H4 (cell line): Measurements from ENCODE around the gene ABHD14A. TPM values are rescaled to one million over a fixed set of nuclear protein-coding genes. Genes with fewer than 3 reads are reported as not detected.
"Not testable (repeated sequence)": the region's sequence is repeated elsewhere in the genome, so short reads cannot be mapped to it uniquely, and the experiment has no call there.

Experiments
- DNase-seq: peaks from one replicate; pipeline ENCODE4 v3.0.0-alpha.2; 2015; ENCODE audit warnings: low spot score
- total RNA-seq: library from RNA; depleted of rRNA; stranded (reverse); fragments of >200 nt; shearing (Covaris generic); gene quantifications from 2 replicates; pipeline ENCODE4 v1.2.3, GENCODE V29; 2014

ABHD14A gene
- total RNA-seq, 1 experiment from 2014 or later = 8.0 TPM

DNA sequence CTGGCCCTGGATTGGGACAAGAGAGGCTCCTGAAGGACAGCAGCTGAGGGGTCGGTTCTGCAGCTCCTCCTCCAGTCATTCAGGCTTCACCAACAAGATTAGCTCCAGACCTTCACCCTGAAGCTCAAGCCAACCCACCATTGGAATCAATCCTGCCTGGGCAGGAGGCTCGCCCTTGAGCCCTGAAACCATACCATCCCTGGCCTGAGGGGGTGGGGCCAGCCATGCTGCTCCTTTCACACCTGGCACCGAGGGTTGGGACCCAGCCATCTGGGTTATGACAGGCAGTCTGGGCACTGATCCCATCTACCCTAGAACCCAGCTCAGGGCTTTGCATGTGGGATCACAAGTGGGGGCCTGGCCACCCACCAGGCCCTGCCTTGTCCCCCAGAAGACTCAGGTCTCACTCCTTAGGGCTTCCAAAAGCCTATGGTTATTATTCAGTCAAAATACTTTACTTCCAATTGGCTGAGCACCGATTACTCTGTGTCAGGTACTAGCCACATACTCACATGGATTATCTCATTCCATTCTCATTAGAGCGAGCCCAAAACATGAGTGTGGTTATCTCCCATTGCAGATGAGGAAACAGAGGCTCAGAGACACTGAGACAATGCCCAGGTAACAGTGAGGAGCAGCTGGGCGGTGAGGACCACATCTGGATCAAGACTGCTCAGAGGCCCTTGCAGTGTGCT, 4.1 kb upstream of the ABHD14A start:
- DNase-seq = no peak

DNA sequence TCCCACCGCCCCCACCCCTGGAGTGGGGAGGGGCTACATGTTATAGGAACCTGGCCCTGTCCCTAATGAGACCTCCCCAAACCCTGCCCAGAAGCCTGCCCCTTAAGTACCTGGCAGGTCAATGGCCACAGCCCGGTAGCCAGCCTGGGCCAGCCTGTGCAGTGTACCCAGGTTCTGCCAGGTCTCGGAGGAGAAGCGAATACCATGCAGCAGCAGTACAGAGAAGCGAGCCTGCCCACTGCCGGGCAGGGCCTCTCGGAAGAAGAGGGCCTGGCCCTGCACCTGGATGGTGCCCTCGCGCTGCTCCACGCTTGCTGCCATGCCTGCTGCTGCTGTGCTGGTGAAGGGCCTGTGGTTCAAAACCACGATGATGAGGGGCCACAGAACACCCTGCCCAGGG, 3.5 kb upstream of the ABHD14A start:
- no peak for DNase-seq

DNA sequence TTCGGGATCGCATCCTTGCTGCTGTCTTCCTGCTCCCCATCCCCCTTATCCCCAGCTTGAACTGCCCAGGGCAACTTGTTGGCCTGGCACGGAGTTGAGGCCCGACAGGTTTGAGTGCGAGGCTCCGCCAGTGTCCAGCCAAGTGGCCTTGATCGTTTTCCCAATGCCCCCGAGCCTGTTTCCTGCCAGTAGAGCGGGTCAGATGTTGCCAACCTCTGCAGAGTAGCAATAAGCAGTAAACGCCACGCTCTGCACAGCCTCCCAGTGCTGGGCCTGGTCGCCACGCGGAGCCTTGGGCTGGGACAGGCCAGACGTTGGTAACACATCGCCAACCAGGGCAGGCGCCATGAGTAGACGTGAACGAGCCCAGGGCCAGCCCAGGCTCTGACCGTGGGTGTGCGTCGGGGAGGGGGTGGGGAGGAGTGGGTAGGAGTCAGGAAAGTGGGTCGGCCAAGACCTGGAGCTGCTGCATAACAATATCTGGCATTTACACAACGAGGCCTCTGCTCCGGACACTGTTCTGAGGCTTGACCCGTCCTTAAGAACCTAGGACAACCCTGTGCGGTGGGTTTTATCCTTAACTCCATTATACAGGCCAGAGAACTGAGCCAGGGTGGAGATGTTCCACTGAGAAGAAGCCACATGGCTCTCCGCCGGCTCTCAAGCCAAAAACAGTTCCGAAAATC, 444 bp upstream of the ABHD14A start:
- no peak for DNase-seq

DNA sequence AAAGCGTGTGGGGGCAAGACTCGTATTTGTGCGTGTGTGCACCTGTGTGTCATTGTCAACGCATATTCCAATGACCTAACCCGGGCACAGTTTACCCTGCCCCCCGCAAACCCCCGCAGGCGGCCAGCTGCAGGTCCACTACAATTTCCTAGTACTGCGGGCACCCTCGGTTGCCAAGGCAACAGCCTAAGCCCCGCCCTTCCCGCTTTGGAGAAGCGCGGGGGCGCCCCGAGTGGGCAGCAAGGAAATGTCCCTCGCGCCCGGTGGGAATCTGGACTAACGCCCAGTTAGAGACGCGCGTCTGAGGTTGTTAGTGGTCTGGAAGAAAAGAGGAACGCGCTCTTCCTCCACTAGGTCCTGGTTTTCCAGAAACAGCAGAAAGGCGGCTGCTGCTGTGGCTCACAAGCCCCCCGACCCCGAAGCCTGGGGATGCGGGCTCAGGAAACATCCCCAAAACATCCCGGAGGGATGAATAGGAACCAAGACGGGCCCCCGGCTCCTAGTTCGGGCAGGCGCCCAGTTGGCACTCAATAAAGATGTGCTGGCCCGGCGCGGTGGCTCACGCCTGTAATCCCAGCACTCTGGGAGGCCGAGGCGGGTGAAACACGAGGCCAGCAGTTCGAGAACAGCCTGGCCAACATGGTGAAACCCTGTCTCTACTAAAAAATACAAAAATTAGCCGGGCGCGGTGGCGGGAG, 1.1 kb downstream of the ABHD14A start:
- no peak for DNase-seq

DNA sequence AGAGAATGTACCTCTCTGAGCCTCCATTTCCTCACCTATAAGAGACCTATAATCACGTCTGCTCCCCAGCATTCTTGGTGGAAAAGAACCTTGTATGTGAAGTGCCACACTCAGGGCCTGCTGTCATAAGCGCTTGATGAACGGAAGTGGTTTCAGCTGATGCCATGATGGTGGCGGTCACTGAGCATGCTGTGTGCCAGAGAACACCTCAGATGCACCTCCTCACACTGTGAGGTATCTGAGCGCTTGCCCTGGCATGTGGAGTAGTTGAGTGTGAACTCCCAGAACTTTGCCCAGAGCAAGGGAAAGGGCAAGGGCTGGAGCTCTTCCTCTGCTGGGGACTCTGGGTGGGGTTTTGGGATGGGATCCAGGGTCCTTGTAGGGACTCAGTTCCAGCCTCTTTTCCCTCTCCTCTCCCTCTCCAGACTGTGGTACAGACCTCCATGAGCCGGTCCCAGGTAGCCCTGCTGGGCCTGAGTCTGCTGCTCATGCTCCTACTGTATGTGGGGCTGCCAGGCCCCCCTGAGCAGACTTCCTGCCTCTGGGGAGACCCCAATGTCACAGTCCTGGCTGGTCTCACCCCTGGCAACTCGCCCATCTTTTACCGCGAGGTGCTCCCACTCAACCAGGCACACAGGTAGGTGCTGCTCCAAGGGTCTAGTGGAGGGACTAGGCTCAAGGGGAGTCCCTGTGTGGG, 2.7 kb downstream of the ABHD14A start:
- no peak for DNase-seq

DNA sequence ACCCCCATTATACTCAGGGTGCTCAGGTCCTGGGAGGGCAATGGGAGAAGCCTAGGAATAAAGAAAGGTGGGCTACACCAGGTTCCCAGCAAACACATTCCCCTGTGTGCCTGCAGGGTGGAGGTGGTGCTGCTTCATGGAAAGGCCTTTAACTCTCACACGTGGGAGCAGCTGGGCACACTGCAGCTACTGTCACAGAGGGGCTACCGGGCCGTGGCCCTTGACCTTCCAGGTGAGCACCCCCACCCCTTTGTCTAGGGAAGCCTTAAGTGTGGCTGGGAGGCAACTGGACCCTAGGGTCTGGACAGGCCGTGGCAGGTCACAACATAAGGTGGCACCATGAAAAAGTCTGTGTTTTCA, 3.3 kb downstream of the ABHD14A start:
- DNase-seq = no peak

DNA sequence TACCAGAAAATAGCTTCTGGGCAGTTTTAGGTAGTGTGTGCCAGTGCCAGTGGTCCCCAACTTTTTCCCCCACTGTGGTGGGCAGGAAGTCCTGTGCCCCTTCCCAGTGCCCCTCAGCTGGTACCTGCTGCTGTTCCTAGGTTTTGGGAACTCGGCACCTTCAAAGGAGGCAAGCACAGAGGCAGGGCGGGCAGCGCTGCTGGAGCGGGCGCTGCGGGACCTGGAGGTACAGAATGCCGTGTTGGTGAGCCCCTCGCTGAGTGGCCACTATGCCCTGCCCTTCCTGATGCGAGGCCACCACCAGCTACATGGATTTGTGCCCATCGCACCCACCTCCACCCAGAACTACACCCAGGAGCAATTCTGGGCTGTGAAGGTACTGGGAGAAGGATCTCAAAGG, 5.4 kb downstream of the ABHD14A start:
- DNase-seq = no peak

DNA sequence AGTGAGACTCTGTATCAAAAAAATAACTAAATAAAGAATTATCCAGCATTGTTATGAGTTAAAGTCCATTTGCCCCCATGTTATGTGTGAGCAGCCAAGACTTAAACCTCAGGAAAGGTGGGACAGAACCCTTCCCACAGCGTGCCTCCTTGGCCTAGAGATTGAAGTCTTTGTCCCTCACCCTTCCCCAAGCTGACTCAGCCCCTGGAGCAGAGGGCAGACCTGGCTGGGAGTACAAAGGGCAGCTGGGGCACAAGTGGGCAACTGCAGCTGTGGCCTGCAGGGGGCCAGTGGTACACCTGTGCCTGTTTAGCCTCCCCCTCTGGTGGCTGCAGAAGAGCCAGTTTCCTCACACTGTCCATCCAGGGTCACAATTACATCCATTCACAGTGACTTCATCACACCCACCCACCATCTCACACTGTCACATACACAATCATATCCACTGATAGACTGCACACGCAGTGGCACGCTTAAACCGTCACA, 7.5 kb downstream of the ABHD14A start:
- DNase-seq = peak; percentile 23

DNA sequence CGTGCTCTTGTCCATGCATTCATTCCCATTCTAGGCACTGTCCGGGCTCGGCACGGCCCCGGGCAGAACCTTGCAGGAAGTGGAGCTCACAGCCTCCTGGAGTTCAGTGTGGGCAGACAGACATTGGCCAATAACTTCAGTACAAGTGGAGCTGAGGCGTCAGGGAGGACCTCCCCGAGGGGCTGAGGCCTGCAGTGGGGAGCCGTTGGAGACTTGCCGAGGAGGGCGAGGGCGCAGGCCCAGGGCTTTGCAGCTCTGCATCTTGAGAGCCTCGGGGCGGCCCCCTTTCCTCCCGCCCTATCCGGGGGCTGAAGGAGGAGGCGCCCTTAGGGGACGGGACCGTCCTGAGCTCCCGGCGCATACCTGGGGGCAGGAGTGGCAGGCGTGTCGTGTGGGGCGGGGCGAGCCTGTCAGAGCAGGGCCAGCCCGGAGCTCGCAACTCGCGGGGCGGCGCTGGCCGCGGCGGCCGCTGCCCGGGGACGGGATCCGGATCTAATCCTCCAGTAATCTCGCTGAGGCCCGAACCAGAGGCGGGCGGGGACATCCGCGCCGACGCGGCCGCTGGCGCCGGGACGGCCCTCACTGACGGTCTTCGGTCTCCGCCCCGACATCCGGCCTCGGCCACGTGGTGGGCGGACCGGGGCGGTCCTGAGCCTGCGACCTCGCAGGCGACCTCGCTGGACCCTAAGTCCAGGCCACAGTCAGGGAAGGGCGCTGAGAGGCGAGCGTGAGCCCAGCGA, 8.1 kb downstream of the ABHD14A start, which contains the start of gene ACY1:
Gene ACY1, plus strand, starts transcription at position 698 of the 740 bp plus-strand sequence. CDS start 530 bp downstream, outside the sequence.
- peak; percentile 55 for DNase-seq

DNA sequence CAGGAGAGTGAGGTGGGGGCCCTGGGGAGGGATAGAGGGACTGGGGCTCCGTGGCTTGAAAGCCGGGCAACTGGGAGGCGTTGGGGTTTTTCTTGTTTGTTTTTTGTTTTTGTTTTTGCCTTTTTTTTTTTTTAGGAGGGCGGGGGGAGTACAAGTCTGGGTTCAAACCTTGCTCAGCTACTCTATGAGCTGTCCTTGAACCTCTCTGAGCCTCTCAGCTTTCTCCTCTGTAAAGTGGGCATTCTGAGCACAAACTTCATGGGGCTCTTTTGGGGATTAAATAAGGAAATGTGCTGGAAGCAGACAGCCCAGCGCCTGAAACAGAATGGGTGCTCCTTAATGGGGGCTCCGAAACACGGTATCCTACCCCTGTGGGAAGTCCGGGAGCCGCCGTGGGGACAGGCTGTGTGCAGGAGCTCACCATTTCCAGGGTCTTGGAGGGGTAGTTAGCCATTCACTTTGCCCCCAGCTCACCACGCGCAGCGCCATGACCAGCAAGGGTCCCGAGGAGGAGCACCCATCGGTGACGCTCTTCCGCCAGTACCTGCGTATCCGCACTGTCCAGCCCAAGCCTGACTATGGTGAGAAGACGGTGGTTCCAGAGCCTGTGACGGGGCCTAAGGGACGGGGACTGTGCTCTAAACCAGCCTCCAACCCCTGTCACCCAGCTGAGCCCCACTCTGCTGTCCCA, 8.9 kb downstream of the ABHD14A start:
- DNase-seq = no peak

DNA sequence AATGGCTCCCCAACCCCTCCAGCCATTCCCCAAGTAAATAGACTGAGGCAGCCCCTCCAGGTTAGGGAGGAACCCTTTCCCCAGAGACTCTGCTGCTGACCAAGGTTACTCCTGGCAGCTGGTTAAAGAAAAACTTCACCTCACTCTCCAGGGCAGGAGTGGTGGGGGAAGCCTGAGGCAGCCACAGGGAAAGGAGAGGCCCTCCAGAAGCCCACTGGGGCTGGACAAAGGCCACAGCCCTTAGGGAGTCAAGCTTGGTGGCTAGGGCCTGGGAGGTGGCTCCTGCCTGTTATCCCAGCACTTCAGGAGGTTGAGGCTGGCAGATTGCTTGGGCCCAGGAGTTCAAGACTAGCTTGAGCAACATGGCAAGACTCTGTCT, 9.4 kb downstream of the ABHD14A start:
- no peak for DNase-seq

DNA sequence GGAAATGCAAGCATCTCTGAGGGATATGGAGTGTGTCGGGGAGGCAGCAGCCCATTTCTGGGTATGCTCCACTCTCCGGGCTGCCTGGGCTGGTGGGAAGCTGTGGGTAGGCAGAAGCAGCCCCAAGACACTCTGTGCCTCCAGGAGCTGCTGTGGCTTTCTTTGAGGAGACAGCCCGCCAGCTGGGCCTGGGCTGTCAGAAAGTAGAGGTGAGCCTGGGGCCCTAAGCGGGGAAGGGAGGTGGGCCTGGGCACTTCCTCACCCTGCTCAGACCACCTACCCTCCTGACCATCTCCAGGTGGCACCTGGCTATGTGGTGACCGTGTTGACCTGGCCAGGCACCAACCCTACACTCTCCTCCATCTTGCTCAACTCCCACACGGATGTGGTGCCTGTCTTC, 10.2 kb downstream of the ABHD14A start:
- no peak for DNase-seq

DNA sequence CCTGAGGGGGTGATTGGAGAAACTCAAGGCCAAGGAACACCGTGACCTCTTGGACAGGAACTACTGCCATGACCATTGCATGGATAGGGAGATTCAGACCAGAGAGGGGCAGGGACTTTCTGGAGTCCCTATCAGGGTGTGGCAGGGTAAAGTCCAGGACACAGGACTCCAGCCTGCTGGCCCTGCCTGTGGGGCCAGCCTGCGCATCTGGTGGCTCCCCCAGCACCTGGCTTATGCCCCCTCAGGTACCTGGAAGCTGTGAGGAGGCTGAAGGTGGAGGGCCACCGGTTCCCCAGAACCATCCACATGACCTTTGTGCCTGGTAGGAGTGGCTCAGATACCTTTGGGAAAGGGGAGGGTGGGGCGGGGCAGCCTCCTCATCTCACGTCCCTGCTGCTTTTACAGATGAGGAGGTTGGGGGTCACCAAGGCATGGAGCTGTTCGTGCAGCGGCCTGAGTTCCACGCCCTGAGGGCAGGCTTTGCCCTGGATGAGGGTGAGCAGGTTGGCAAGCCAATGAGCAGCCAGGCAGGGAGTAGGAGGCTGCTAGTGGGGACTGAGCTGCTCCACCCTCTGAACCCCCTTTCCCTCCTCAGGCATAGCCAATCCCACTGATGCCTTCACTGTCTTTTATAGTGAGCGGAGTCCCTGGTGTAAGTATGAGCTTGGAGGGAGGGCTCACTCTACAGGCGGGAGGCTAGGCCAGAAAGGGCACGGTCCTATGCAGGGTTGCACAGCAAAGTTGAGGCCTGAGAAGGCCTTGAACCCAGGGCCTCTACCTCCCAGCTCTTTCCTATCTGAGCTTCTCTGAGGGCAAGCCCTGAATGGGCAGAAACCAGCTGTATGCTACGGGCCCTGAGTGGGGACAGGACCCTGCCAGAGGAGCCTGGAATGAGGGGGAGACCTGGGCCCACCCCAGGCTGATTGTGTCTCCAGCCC, 11.4 kb downstream of the ABHD14A start:
- DNase-seq = no peak

DNA sequence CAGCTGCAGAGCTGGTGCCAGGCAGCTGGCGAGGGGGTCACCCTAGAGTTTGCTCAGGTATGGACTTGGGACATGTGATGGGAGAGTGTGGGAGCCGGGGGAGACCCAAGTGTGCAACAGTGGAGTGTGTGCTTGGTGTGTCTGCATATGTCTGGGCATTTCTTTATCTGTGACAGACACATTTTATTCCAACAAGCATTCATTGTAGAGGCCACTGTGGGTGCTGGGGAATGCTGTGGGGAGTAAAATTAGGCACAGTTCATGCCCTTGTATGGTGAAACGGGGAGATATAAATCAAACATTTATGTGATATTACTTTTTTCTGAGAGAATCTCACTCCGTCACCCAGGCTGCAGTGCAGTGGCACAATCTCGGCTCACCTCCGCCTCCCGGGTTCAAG, 12.7 kb downstream of the ABHD14A start:
- DNase-seq = no peak

DNA sequence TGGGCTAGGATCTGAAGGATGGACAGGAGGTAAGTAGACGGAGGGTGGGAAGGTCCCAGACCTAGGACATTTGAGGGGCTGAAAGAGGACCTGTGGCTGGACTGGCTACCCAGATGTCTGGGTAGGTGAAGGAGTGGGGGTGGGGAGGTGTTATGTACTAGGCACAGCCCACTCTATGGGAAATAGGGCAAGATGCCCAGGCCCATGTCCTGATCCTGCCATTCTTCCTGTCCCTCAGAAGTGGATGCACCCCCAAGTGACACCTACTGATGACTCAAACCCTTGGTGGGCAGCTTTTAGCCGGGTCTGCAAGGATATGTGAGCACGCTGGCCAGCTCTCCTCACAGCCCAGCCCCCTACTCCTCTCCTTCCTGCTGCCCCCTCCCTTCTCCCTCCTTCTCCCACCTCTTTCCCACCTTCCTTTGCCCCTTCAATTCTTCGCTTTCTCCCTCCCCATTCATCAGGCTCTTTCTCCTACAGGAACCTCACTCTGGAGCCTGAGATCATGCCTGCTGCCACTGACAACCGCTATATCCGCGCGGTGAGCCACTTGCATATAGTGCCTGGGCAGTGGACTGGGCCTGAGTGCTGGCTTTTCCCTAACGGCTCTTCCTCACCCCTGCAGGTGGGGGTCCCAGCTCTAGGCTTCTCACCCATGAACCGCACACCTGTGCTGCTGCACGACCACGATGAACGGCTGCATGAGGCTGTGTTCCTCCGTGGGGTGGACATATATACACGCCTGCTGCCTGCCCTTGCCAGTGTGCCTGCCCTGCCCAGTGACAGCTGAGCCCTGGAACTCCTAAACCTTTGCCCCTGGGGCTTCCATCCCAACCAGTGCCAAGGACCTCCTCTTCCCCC, 13.7 kb downstream of the ABHD14A start:
- no peak for DNase-seq

DNA sequence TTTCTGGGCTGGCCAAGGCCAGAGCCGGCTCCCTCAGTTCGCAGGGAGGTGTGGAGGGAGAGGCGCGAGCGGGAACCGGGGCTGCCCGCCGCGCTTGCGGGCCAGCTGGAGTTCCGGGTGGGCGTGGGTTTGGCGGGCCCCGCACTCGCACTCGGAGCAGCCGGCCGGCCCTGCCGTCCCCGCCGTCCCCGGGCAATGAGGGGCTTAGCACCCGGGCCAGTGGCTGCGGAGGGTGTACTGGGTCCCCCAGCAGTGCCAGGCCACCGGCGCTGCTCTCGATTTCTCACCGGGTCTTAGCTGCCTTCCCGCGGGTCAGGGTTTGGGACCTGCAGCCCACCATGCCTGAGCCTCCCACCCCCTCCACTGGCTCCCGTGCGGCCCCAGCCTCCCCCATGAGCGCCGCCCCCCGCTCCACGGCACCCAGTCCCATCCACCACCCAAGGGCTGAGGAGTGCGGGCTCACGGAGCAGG, 15.7 kb downstream of the ABHD14A start:
- not testable (repeated sequence) for DNase-seq

DNA sequence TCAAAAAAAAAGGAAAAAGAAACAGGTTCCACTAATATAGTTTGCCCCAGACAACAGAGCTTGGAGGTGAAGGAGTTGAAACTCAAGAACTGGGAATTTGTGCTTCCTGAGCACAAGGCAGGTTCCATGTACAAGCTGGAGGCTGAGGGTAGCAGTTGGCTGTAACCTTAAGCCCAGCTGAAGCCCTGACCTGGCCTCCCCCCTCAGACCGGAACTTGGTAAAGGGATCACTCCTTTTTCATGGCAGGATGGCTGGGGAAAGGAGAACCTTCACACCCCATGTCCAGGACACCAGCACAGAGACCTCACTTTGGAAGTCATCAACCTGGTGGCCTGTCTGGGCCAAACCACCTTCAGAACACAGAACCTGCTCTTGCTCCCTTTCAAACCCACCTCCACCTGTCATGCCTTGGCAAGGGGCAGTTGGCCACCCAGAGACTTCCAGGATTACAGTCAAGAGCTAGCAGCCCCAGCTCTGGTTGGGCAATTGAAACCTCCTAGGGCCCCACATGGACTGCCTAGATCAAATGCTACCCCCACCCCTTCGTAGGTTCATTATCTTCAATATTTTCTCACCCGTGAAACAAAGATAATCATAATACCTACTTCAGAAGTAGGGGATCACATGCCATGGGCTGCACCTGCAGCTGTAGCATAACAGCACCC, 17.3 kb downstream of the ABHD14A start:
- no peak for DNase-seq

DNA sequence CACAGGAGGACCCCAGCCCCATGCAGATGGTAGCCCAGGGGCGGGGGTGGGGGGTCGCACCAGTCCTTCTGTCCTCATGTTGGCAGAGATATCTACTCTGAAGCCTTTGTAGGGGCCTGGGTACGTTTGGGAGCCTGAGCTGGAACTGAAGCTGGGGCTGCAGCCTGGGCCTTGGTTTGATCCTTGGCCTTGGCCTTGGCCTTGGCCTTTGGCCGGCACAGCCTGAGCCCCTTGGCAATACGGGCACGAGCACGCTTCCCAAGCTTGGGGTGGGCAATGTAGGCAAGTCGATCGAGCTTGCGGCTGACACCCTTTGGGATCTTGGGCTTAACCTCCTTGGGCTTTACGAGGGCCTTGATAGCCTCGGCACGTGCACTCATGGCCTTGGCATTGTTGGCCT, 18.8 kb downstream of the ABHD14A start:
- DNase-seq = not testable (repeated sequence)
